ENCODE measurements around the gene CCN2.

GRCh38 chr6:131947986-131948661, 3.0 kb downstream of the CCN2 start:
- no peak for TF ChIP-seq POLR2A (IDR thresholded peaks at IDR 0.05; ENCODE audit: low read depth, low read length)
- no peak for TF ChIP-seq TAF1 (IDR thresholded peaks at IDR 0.05; ENCODE audit: low read depth, low read length)
- TF ChIP-seq POLR2AphosphoS5 (IDR thresholded peaks at IDR 0.05; ENCODE audit: low read depth, low read length) = no peak
- TF ChIP-seq POU2F2 (IDR thresholded peaks at IDR 0.05; ENCODE audit: low read depth, low read length) = no peak
- TF ChIP-seq PAX5 (IDR thresholded peaks at IDR 0.05; ENCODE audit: insufficient read depth, low read length, severe bottlenecking) = no peak

Measured in GM12891 (cell line).